HFFc6 (cell line): Measurements from ENCODE around the gene SHB. TPM values are rescaled to one million over a fixed set of nuclear protein-coding genes. Genes with fewer than 3 reads are reported as not detected.

Source experiments
- DNase-seq: peaks from one replicate; pipeline ENCODE4 v3.0.0-alpha.2; 2018
- H3K27ac Mint-ChIP-seq: 2 replicates; pipeline ENCODE4 v1.8.0; 2020; ENCODE audit warnings: mild to moderate bottlenecking, mixed read lengths
- H3K27me3 Mint-ChIP-seq: 2 replicates; pipeline ENCODE4 v1.8.0; 2021; ENCODE audit warnings: mild to moderate bottlenecking, moderate library complexity, mixed read lengths; ENCODE audit not compliant: insufficient read depth
- H3K36me3 Mint-ChIP-seq: 2 replicates; pipeline ENCODE4 v1.8.0; 2021; ENCODE audit warnings: low read depth, mixed read lengths
- H3K4me1 Mint-ChIP-seq: 2 replicates; pipeline ENCODE4 v1.8.0; 2020; ENCODE audit warnings: low read depth, mixed read lengths
- H3K4me3 Mint-ChIP-seq: 2 replicates; pipeline ENCODE4 v1.8.0; 2020; ENCODE audit warnings: mild to moderate bottlenecking, moderate library complexity, mixed read lengths
- H3K9me3 Mint-ChIP-seq: 2 replicates; pipeline ENCODE4 v1.8.0; 2020; ENCODE audit warnings: mild to moderate bottlenecking, mixed read lengths
- total RNA-seq, 6 experiments: library from RNA; stranded (reverse); fragmentation: NEBNext Ultra II Directional; extraction: Animal tissue kit (Norgen Biotek cat#: 25700); gene quantifications; 2 replicates in 1 of 6; 3 replicates in 5 of 6; pipeline ENCODE4 v1.2.3, GENCODE V29; 2021
- TF ChIP-seq, protein P1 (sequence below): fragments of 200-600 bp; sonication (generic); IDR thresholded peaks from 2 replicates; pipeline ENCODE4 v1.5.0; 2021; ENCODE audit warnings: antibody characterized with exemption, mild to moderate bottlenecking

Gene SHB
- total RNA-seq, 6 experiments from 2014 or later, result 26.8 to 29.8 (median 28.6) TPM

DNA sequence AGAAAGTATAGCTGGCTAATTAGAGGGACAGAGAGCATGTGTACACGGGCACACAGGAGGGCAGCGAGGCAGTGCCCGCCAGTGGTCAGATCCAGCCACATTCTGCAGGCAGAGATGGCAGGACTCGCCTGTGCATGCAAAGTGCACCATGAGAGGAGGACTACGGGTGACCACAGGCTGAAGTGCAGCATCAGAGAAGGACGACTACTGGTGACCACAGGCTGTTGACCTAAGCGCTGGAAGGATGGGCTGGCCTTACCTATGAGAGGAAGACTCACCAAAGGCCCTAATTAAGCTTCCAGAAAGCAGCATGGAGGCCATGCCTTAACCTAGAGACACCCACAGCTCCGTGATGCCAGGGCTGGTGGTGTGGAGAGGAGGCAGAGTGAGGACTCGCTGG lies 110.9 kb downstream of the SHB start:
- Mint-ChIP-seq H3K27me3 (peaks cover 4% of the 10 kb centered on the region; the same call in 1 of the 2 replicates), H3K36me3 (peaks cover 16% of the 10 kb centered on the region), H3K27ac (no peak overlapping the region), H3K4me1 (peaks cover 30% of the 10 kb centered on the region), H3K4me3 (no peak overlapping the region), H3K9me3 (peaks cover under 1% of the 10 kb centered on the region; the same call in 1 of the 2 replicates)
- no peak for DNase-seq
- TF ChIP-seq, protein P1, sequence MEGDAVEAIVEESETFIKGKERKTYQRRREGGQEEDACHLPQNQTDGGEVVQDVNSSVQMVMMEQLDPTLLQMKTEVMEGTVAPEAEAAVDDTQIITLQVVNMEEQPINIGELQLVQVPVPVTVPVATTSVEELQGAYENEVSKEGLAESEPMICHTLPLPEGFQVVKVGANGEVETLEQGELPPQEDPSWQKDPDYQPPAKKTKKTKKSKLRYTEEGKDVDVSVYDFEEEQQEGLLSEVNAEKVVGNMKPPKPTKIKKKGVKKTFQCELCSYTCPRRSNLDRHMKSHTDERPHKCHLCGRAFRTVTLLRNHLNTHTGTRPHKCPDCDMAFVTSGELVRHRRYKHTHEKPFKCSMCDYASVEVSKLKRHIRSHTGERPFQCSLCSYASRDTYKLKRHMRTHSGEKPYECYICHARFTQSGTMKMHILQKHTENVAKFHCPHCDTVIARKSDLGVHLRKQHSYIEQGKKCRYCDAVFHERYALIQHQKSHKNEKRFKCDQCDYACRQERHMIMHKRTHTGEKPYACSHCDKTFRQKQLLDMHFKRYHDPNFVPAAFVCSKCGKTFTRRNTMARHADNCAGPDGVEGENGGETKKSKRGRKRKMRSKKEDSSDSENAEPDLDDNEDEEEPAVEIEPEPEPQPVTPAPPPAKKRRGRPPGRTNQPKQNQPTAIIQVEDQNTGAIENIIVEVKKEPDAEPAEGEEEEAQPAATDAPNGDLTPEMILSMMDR, result no peak

DNA sequence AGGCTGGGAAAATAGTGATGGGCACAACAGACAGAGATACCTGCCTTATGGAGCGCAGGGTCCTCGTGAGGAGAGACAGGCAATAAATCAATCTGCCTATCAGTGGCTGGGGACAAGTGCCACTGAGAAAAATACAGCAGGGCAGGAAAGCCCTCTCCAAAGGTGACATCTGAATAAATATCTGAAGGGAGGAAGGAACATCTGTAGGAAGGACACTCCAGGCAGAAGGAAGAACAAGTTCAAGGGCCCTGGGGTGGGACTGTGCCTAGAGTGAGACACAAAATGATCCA lies 111.4 kb downstream of the SHB start:
- TF ChIP-seq, protein P1, result no peak
- Mint-ChIP-seq H3K9me3 (peaks cover 5% of the 10 kb centered on the region; the same call in 1 of the 2 replicates), H3K4me1 (peaks cover 33% of the 10 kb centered on the region), H3K4me3 (no peak overlapping the region), H3K36me3 (peaks cover 18% of the 10 kb centered on the region), H3K27me3 (peaks cover 8% of the 10 kb centered on the region), H3K27ac (0 out of 2 replicates have a peak overlapping the region, but pooled peaks have one; percentile 34)
- no peak for DNase-seq

DNA sequence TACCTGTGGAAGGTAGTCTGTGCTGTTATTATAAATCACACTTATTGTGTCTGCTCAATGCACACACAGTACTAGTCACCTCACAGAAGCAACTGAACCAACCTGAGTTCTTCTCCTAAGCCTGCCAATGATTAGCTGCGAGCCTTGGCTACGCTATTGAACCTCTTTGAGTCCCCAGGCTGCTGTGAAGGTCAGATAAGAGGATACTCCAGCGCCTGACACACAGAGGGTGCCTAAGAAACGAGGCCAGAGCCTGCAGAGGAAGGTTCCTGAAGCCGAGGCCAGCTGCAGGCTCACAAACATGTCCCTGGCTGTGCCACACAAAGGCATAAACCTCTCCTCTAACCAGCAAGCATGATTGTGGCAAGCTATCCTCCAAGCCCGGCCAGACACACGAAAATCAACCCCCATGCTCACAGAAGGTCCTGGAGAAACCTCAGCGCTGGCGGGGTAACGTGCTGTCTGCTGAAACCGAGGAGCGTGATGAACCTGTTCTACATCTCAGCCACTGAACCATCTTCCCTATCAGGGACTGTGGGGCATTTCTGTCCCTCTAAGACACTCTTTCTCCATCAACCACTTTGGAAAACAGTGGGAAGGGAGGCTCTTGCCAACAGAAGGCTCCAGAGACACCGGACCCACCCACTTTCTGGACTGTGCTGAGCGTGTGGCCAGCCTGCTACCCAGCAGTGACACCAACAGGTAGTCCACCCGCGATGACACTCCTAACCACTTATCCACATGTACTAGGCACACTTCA lies 111.9 kb downstream of the SHB start:
- peaks cover 7% of the 10 kb centered on the region; the same call in 1 of the 2 replicates for H3K9me3 Mint-ChIP-seq
- peaks cover 23% of the 10 kb centered on the region for H3K36me3 Mint-ChIP-seq
- H3K4me3 Mint-ChIP-seq, result no peak overlapping the region
- 0 out of 2 replicates have a peak overlapping the region, but pooled peaks have one; percentile 34 for H3K27ac Mint-ChIP-seq
- peaks cover 38% of the 10 kb centered on the region for H3K4me1 Mint-ChIP-seq
- TF ChIP-seq, protein P1, result no peak
- no peak for DNase-seq
- peaks cover 10% of the 10 kb centered on the region for H3K27me3 Mint-ChIP-seq

DNA sequence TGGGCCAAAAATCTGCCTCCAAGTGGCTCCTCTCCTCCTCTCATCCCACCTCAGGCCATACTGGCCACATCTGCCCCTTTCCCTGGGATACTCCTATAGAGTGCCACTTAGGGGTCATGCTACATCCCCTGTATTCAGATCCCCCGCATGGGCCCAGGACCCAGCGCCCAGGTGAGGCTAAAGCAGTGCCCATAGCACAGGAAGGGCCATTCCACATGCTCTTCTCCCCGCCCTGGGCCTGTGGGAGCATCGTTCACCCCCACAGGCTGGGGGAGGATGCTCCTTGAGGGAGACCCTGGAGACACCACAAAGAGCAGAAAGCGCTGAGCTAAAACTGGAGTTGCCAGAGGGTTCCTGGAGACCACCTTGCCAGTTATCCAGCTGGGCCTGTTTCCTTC lies 112.6 kb downstream of the SHB start:
- Mint-ChIP-seq H3K4me3 (no peak overlapping the region), H3K4me1 (peaks cover 44% of the 10 kb centered on the region), H3K27ac (peak overlapping the region; percentile 49)

DNA sequence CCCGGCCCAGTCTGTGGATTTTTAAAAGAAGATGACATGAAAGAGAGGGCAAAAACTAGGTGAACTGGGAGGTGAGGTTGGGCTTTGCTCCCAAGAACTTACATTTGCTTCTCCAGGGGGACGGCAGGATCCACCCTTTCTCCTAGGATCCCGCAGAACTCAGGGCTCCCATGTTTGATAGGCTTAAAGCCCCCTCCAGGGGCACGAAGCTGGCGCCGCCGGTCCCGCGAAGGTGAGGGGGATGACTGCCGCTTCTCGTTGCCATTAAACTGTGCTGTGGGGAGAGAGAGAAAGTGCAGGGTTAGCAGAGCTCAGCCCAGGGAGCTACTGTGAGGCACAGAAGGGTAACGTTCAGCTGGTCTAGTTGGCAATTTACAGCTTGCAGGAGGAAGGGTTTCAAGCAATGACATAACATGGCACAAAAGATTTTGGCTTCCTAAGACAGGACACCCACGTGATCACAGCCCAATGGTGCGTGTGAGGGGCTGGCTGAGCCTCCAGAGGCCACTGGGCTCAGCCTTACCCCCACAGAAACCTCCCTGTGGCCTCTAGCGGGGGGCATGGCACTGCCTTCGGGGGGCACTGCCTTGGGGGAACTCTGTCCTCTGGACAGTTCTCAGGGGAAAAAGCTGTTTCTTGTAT lies 113.1 kb downstream of the SHB start:
- Mint-ChIP-seq H3K4me3 (no peak overlapping the region), H3K27ac (peak overlapping the region; percentile 49), H3K27me3 (peaks cover 10% of the 10 kb centered on the region), H3K36me3 (peaks cover 35% of the 10 kb centered on the region), H3K9me3 (peaks cover 7% of the 10 kb centered on the region; the same call in 1 of the 2 replicates), H3K4me1 (peaks cover 50% of the 10 kb centered on the region)
- TF ChIP-seq, protein P1, result no peak
- no peak for DNase-seq

More for the DNA sequence above, 112.6 kb downstream of the SHB start:
- Mint-ChIP-seq H3K27me3 (peaks cover 10% of the 10 kb centered on the region), H3K36me3 (peaks cover 30% of the 10 kb centered on the region), H3K9me3 (peaks cover 7% of the 10 kb centered on the region; the same call in 1 of the 2 replicates)
- TF ChIP-seq, protein P1, result no peak
- no peak for DNase-seq
